IMR-90 (cell line): ENCODE measurements around the gene PDGFRA. TPM values are rescaled to one million over a fixed set of nuclear protein-coding genes. Genes with fewer than 3 reads are reported as not detected.
"Not testable (repeated sequence)": the region's sequence is repeated elsewhere in the genome, so short reads cannot be mapped to it uniquely, and the experiment has no call there.

Experiments
- ATAC-seq: fragments of 200-7000 bp; cut with Tn5 transposase; 2 replicates; pipeline ENCODE4 v1.9.1; 2020; ENCODE audit warnings: low read depth, mild to moderate bottlenecking, moderate library complexity
- BruUV-seq: library from RNA; stranded (reverse); fragments of 400-500 nt; replicated peaks from 2 replicates; lab custom pipeline; 2021; lab: Mats Ljungman, UMichigan
- CTCF ChIA-PET: fragments of 300-600 bp; formaldehyde crosslinking; extraction: SDS; loops from one replicate; lab custom pipeline; 2021; ENCODE audit warnings: antibody characterized with exemption; lab: Yijun Ruan, JAX
- POLR2A ChIA-PET: fragments of 300-600 bp; sonication (Branson Sonifier 250); formaldehyde crosslinking; loops from one replicate; lab custom pipeline; 2022; ENCODE audit warnings: antibody characterized with exemption; ENCODE audit not compliant: unreplicated experiment; lab: Charles Lee
- DNase-seq: peaks from one replicate; pipeline ENCODE4 v3.0.0; 2013
- H2AFZ ChIP-seq: replicated peaks from 2 replicates; pipeline ENCODE3; 2013; ENCODE audit warnings: low read length, mild to moderate bottlenecking; ENCODE audit not compliant: poor library complexity
- H2AK5ac ChIP-seq: 2 replicates; pipeline ENCODE4 v1.6.1; 2013; ENCODE audit warnings: low read depth, low read length, inconsistent platforms
- H2AK9ac ChIP-seq: replicated peaks from 2 replicates; pipeline ENCODE3; 2013; ENCODE audit warnings: mild to moderate bottlenecking, low read depth, low read length, moderate library complexity; ENCODE audit not compliant: poor library complexity
- H2BK120ac ChIP-seq: 2 replicates; pipeline ENCODE4 v1.6.1; 2013; ENCODE audit warnings: low read depth, low read length, inconsistent platforms
- H2BK15ac ChIP-seq: 3 replicates; pipeline ENCODE4 v1.6.1; 2013; ENCODE audit warnings: low read depth, low read length, inconsistent platforms
- H2BK20ac ChIP-seq: 2 replicates; pipeline ENCODE4 v1.6.1; 2013; ENCODE audit warnings: low read depth, mild to moderate bottlenecking, inconsistent platforms, low read length, moderate library complexity
- H2BK5ac ChIP-seq: 2 replicates; pipeline ENCODE4 v1.6.1; 2013; ENCODE audit warnings: mild to moderate bottlenecking, low read depth, low read length, inconsistent platforms; ENCODE audit not compliant: poor library complexity, severe bottlenecking
- H3K14ac ChIP-seq: replicated peaks from 2 replicates; pipeline ENCODE4 v1.6.1; 2013; ENCODE audit warnings: low read depth, low read length, inconsistent platforms
- H3K18ac ChIP-seq: 2 replicates; pipeline ENCODE4 v1.6.1; 2013; ENCODE audit warnings: low read depth, low read length, control low read depth
- H3K23ac ChIP-seq: 2 replicates; pipeline ENCODE4 v1.6.1; 2013; ENCODE audit warnings: low read depth, low read length, inconsistent platforms
- H3K27ac ChIP-seq: 2 replicates; pipeline ENCODE4 v1.5.1; 2013; ENCODE audit warnings: mild to moderate bottlenecking, control low read depth, low read length; ENCODE audit not compliant: insufficient read depth
- H3K27me3 ChIP-seq: 2 replicates; pipeline ENCODE4 v1.6.1; 2013; ENCODE audit warnings: low read length; ENCODE audit not compliant: control insufficient read depth, insufficient read depth
- H3K36me3 ChIP-seq: 2 replicates; pipeline ENCODE4 v1.6.1; 2013; ENCODE audit warnings: low read length, mixed read lengths; ENCODE audit not compliant: control insufficient read depth, insufficient read depth
- H3K4ac ChIP-seq: 2 replicates; pipeline ENCODE4 v1.6.1; 2013; ENCODE audit warnings: low read depth, low read length, inconsistent platforms
- H3K4me1 ChIP-seq: 2 replicates; pipeline ENCODE4 v1.6.1; 2013; ENCODE audit warnings: low read length, mixed read lengths; ENCODE audit not compliant: control insufficient read depth, insufficient read depth
- H3K4me2 ChIP-seq: 2 replicates; pipeline ENCODE4 v1.6.1; 2013; ENCODE audit warnings: low read depth, mild to moderate bottlenecking, control low read depth, low read length, moderate library complexity
- H3K4me3 ChIP-seq: 2 replicates; pipeline ENCODE4 v1.5.1; 2013; ENCODE audit warnings: low read depth, mild to moderate bottlenecking, control low read depth, low read length, moderate library complexity; ENCODE audit not compliant: insufficient read depth
- H3K56ac ChIP-seq: 2 replicates; pipeline ENCODE4 v1.6.1; 2013; ENCODE audit warnings: low read length, inconsistent platforms; ENCODE audit not compliant: insufficient read depth; ENCODE audit errors: extremely low read depth
- H3K79me1 ChIP-seq, 2 experiments: 2 replicates each; pipeline ENCODE4 v1.6.1; 2013; ENCODE audit warnings: low read length in 2 of 2, inconsistent platforms in 1 of 2, low read depth in 1 of 2
- H3K9ac ChIP-seq: 2 replicates; pipeline ENCODE4 v1.6.1; 2013; ENCODE audit warnings: low read depth, low read length, control low read depth
- H3K9me1 ChIP-seq: 2 replicates; pipeline ENCODE4 v1.6.1; 2013; ENCODE audit warnings: low read length, inconsistent platforms; ENCODE audit not compliant: insufficient read depth
- H3K9me3 ChIP-seq: 2 replicates; pipeline ENCODE4 v1.6.1; 2013; ENCODE audit warnings: low read length; ENCODE audit not compliant: control insufficient read depth, insufficient read depth
- H4K20me1 ChIP-seq: 2 replicates; pipeline ENCODE4 v1.6.1; 2013; ENCODE audit warnings: low read length, inconsistent platforms; ENCODE audit not compliant: insufficient read depth
- H4K5ac ChIP-seq: 2 replicates; pipeline ENCODE4 v1.6.1; 2013; ENCODE audit warnings: mild to moderate bottlenecking, low read depth, low read length, control low read depth
- H4K8ac ChIP-seq, 2 experiments: 2 replicates each; pipeline ENCODE4 v1.6.1; 2013; ENCODE audit warnings: low read depth in 2 of 2, low read length in 2 of 2, control low read depth in 1 of 2, inconsistent platforms in 1 of 2
- H4K91ac ChIP-seq: 2 replicates; pipeline ENCODE4 v1.6.1; 2013; ENCODE audit warnings: low read depth, low read length, inconsistent platforms; ENCODE audit not compliant: insufficient read depth
- WGBS, 2 experiments: methylation state at CpG; one replicate each; pipeline versions ENCODE4 v1.1.5 to v1.1.7; 2013; ENCODE audit warnings: missing lambda C conversion rate in 2 of 2; ENCODE audit not compliant: insufficient read length in 1 of 2; ENCODE audit errors: extremely low coverage in 2 of 2; 5-methylcytosine and 5-hydroxymethylcytosine counted together
- dilution Hi-C: fragments of 300-500 bp; cut with HindIII; formaldehyde crosslinking; loops from one replicate; pipeline ENCODE4 v1.14.3; 2018; ENCODE audit warnings: low sequenced_read_pairs; ENCODE audit not compliant: unreplicated experiment
- in situ Hi-C: fragments of 300-500 bp; cut with MboI; formaldehyde crosslinking; loops from 3 replicates; pipeline ENCODE4 v1.14.3; 2019; ENCODE audit warnings: low sequenced_read_pairs, inconsistent platforms, mixed read lengths
- intact Hi-C: fragments of 100-400 bp; cut with micrococcal nuclease; formaldehyde crosslinking; loops from 2 replicates; pipeline ENCODE4 v1.10.0; 2022
- polyA plus RNA-seq, 3 experiments: library from polyadenylated mRNA; depleted of rRNA; stranded (reverse); fragments of >200 nt; gene quantifications; 2 replicates each; pipeline ENCODE4 v1.2.3, GENCODE V29; 2012; ENCODE audit warnings: low replicate concordance in 1 of 3
- total RNA-seq: library from RNA; depleted of rRNA; stranded (reverse); fragments of >200 nt; gene quantifications from 2 replicates; pipeline ENCODE4 v1.2.3, GENCODE V29; 2012

The PDGFRA gene
- total and polyA plus RNA-seq, 2 of the 4 experiments (the other 2 are of a cell fraction): 60.8 to 168 TPM

GRCh38 chr4:54252312-54252711 lies 23.2 kb downstream of the PDGFRA start:
- peaks cover 16% of the 10 kb centered on the region for H3K9me1 ChIP-seq
- H3K56ac ChIP-seq, H3K9me3 ChIP-seq, H3K27ac ChIP-seq, DNase-seq, H3K27me3 ChIP-seq, H3K14ac ChIP-seq, ATAC-seq, POLR2A ChIA-PET, H3K4me2 ChIP-seq, H2BK20ac ChIP-seq, H2BK120ac ChIP-seq, H4K5ac ChIP-seq, in situ Hi-C loops, H2BK15ac ChIP-seq, H2AK5ac ChIP-seq, H4K91ac ChIP-seq, intact Hi-C loops, H3K4me3 ChIP-seq, H2BK5ac ChIP-seq, dilution Hi-C loops, H3K4ac ChIP-seq, H3K9ac ChIP-seq, H3K18ac ChIP-seq, BruUV-seq, H3K23ac ChIP-seq, H4K8ac ChIP-seq, H2AFZ ChIP-seq, H2AK9ac ChIP-seq: not testable (repeated sequence)
- H3K4me1 ChIP-seq: peaks cover 14% of the 10 kb centered on the region
- peaks cover 15% of the 10 kb centered on the region for H3K36me3 ChIP-seq
- peaks cover 21 to 46% of the 10 kb centered on the region in 2 experiments for H3K79me1 ChIP-seq
- no CpG with 5 or more reads among the region's 1 CpG for WGBS, 2 experiments
- H4K20me1 ChIP-seq: peaks cover 63% of the 10 kb centered on the region
- CTCF ChIA-PET: interaction anchor here (0.6 kb wide), 1 partner anchor 167 kb away, joined by 7 read pairs; no protein-coding TSS in a partner anchor
